DOHH2 (cell line): ENCODE measurements around the gene UBE2K.

Experiments used
- CTCF ChIP-seq: fragments of 200-600 bp; sonication (generic); IDR thresholded peaks from one replicate; pipeline ENCODE4 v1.5.1; 2014; ENCODE audit warnings: antibody characterized with exemption, mild to moderate bottlenecking, low read depth, low read length; ENCODE audit not compliant: poor library complexity, severe bottlenecking
- EZH2phosphoT487 ChIP-seq: fragments of 200-600 bp; sonication (generic); IDR thresholded peaks from 2 replicates; pipeline ENCODE4 v1.6.1; 2017; ENCODE audit warnings: borderline replicate concordance, mild to moderate bottlenecking, antibody characterized with exemption, low read length, moderate library complexity, mixed read lengths

DNA sequence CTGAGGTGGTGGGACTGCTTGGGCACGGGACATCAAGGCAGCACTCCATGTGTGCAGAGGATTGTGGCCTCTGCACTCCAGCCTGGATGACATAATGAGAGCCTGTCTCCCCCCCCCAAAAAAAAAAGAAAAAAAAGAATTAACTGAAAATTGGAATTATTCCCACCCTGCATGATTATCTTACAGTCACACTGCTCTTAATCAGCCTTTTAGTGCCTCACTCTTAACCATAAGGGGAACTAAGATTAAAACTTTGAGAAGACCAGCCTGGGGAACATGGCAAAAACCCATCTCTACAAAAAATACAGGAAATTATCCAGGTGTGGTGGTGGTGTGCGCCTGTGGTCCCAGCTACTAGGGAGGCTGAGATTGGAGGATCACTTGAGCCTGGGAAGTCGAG, 94.6 kb downstream of the UBE2K start:
- TF ChIP-seq CTCF (no peak), EZH2phosphoT487 (no peak)
